ENCODE data around the gene CDIP1. TPM values are rescaled to one million over a fixed set of nuclear protein-coding genes. Genes with fewer than 3 reads are reported as not detected.
A peak's percentile ranks its signal among the peaks of the same experiment; 100 is the strongest.

The CDIP1 gene
- total and polyA plus RNA-seq, 10 of the 15 experiments (the other 5 are each of a cell fraction or from before 2014, with no cell fraction given): 6.1 to 32.4 (median 13.6) TPM

- in situ Hi-C loops (cut with MboI) (no loop called here), intact Hi-C loops (cut with micrococcal nuclease; ENCODE audit: unreplicated experiment) (loop anchor here (5.0 to 10.0 kb wide), 2 partner anchors 47 to 120 kb away; partner anchors contain the start of genes DNAJA3 and PAM16)
- POLR2A ChIA-PET: interaction anchor here (0.5 to 4.1 kb wide), 3 partner anchors 16 to 364 kb away, joined by 4 to 33 read pairs (median 4); partner anchors contain the start of gene CORO7
- Histone ChIP-seq H3K9ac (ENCODE audit: control insufficient read depth, insufficient read depth, low read length) (peak within 1 kb of the TSS; percentile 78), H3K4me2 (ENCODE audit: control insufficient read depth, insufficient read depth) (peak within 1 kb of the TSS; percentile 86), H3K4me1 (ENCODE audit: control insufficient read depth, insufficient read depth, low read length) (peaks cover 4% of the 10 kb centered on the region; the same call in 1 of the 2 replicates), H4K20me1 (ENCODE audit: control insufficient read depth, insufficient read depth) (no peaks in the 10 kb centered on the region), H2AFZ (ENCODE audit: control insufficient read depth, low read depth, low read length) (peak within 1 kb of the TSS; percentile 73), H3K27ac (ENCODE audit: control insufficient read depth, insufficient read depth) (peak within 1 kb of the TSS; percentile 77), H3K4me3 (peak within 1 kb of the TSS; percentile 98), H3K36me3 (ENCODE audit: control insufficient read depth in 2 of 2, insufficient read depth in 2 of 2, low read length in 1 of 2) (no peaks in the 10 kb centered on the region), H3K9me3 (replicated peaks; ENCODE audit: control insufficient read depth, insufficient read depth, low read length) (no peaks in the 10 kb centered on the region), H3K79me2 (ENCODE audit: control insufficient read depth, insufficient read depth, low read length) (peaks cover 34% of the 10 kb centered on the region), H3K27me3 (replicated peaks in 1 of 2; ENCODE audit: control insufficient read depth in 2 of 2, insufficient read depth in 2 of 2, low read length in 1 of 2) (no peaks in the 10 kb centered on the region)
- 4% methylated on average over 37 of the region's 60 CpGs for WGBS (ENCODE audit: insufficient coverage, insufficient replicate concordance, low lambda C conversion rate, missing lambda C conversion rate)
- RAD21 ChIA-PET (ENCODE audit: unreplicated experiment): interaction anchor here (0.6 to 2.3 kb wide), 3 partner anchors 16 to 142 kb away, joined by 3 to 7 read pairs (median 3); no protein-coding TSS in a partner anchor
- SMC1A ChIA-PET (ENCODE audit: uncharacterized antibody, unreplicated experiment): interaction anchor here (1.1 to 1.2 kb wide), 2 partner anchors 16 to 41 kb away, joined by 3 read pairs; no protein-coding TSS in a partner anchor
- CTCF ChIA-PET: interaction anchor here (0.6 to 2.9 kb wide), 2 partner anchors 31 to 217 kb away, joined by 3 to 12 read pairs; no protein-coding TSS in a partner anchor
- ATAC-seq (peak; percentile 80), FAIRE-seq (peak; percentile 71), DNase-seq (ENCODE audit: low read depth, low spot score) (peak; percentile 82)
- TSS peak; percentile 68 for BruUV-seq (replicated peaks)
- TF ChIP-seq RAD21 (IDR thresholded peaks at IDR 0.05; ENCODE audit: insufficient read depth, low read depth, low read length) (no peak), CREB1 (IDR thresholded peaks at IDR 0.05; ENCODE audit: low read depth) (peak; percentile 79), ZZZ3 (IDR thresholded peaks at IDR 0.05; ENCODE audit: control insufficient read depth, insufficient read length, low read depth) (no peak), KLF5 (IDR thresholded peaks at IDR 0.05; ENCODE audit: partially characterized antibody) (peak; percentile 33), HCFC1 (IDR thresholded peaks at IDR 0.05; ENCODE audit: low read length) (peak; percentile 55), TAF1 (IDR thresholded peaks at IDR 0.05; ENCODE audit: borderline replicate concordance, low read depth, low read length) (peak; percentile 73; the same call in 1 of the 2 replicates), IKZF2 (IDR thresholded peaks at IDR 0.05) (peak; percentile 21 to 38; a peak in 1 of 4 replicates), SKIL (IDR thresholded peaks at IDR 0.05; ENCODE audit: low read depth, poor library complexity, severe bottlenecking) (no peak), RB1 (IDR thresholded peaks at IDR 0.05; ENCODE audit: borderline replicate concordance) (0 out of 2 replicates have a peak, but pooled peaks have one; percentile 44), RCOR1 (conservative IDR thresholded peaks at IDR 0.05; ENCODE audit: low read depth, low read length) (peak; percentile 74; the same call in 1 of the 2 replicates), RAD51 (IDR thresholded peaks at IDR 0.05) (peak; percentile 85), MTA2 (IDR thresholded peaks at IDR 0.05; ENCODE audit: low read depth) (no peak), HSF1 (IDR thresholded peaks at IDR 0.05; ENCODE audit: low read depth, low read length) (no peak), CBFB (IDR thresholded peaks at IDR 0.05; ENCODE audit: low read depth) (peak; percentile 61; the same call in 1 of the 2 replicates), TARDBP (IDR thresholded peaks at IDR 0.05; ENCODE audit: borderline replicate concordance) (no peak), NFYB (IDR thresholded peaks at IDR 0.05; ENCODE audit: insufficient read depth, low read depth, low read length) (peak; percentile 45; the same call in 1 of the 2 replicates), MEF2B (IDR thresholded peaks at IDR 0.05; ENCODE audit: partially characterized antibody, poor library complexity, severe bottlenecking) (peak; percentile 76)
These were observed 64.2 kb downstream of the CDIP1 start, which contains the start of gene NMRAL1 for GRCh38 chr16:4474192-4474961. Gene NMRAL1 (minus strand): TSS chr16:4474625. CDS start chr16:4474132, 493 bp downstream.

Data from GM12878 (cell line).